ENCODE data around the gene SCAANT1. TPM values are rescaled to one million over a fixed set of nuclear protein-coding genes. Genes with fewer than 3 reads are reported as not detected.

SCAANT1 gene
- total RNA-seq, 1 experiment from 2014 or later, result not detected

GRCh38 chr3:63954182-63954581, 42.0 kb upstream of the SCAANT1 start:
- H3K36me3 ChIP-seq (ENCODE audit: low read depth), result no peaks in the 10 kb centered on the region
- H2AFZ ChIP-seq, result no peak overlapping the region
- H3K9me2 ChIP-seq (ENCODE audit: insufficient read depth), result no peaks in the 10 kb centered on the region
- H3K27ac ChIP-seq, result no peak overlapping the region
- TSS peak; percentile 10 for BruUV-seq (replicated peaks)
- CTCF ChIA-PET, result no interaction called here
- intact Hi-C loops (cut with micrococcal nuclease; ENCODE audit: unreplicated experiment), result no loop called here
- no peaks in the 10 kb centered on the region for H3F3A ChIP-seq (ENCODE audit: insufficient read depth, low read depth)
- DNase-seq, result no peak
- no peaks in the 10 kb centered on the region for H3K9me3 ChIP-seq (ENCODE audit: insufficient read depth, low read depth)
- no peak for TF ChIP-seq EZH2 (IDR thresholded peaks at IDR 0.05; ENCODE audit: low read depth)
- no peak overlapping the region for H3K4me3 ChIP-seq
- H3K4me2 ChIP-seq, result no peak overlapping the region
- no peaks in the 10 kb centered on the region for H3K27me3 ChIP-seq (ENCODE audit: insufficient read depth, low read depth)
- H4K20me1 ChIP-seq (ENCODE audit: insufficient read depth), result no peaks in the 10 kb centered on the region
- H3K79me2 ChIP-seq (ENCODE audit: low read depth), result no peaks in the 10 kb centered on the region
- no peaks in the 10 kb centered on the region for H3K4me1 ChIP-seq (replicated peaks; ENCODE audit: insufficient read depth)
- POLR2A ChIA-PET (ENCODE audit: unreplicated experiment), result no interaction called here

GRCh38 chr3:63952248-63952594, 40.0 kb upstream of the SCAANT1 start:
- Histone ChIP-seq H4K20me1 (ENCODE audit: insufficient read depth) (no peaks in the 10 kb centered on the region), H3K4me2 (no peak overlapping the region), H3K79me2 (ENCODE audit: low read depth) (no peaks in the 10 kb centered on the region), H3K27ac (no peak overlapping the region), H3K9me2 (ENCODE audit: insufficient read depth) (no peaks in the 10 kb centered on the region), H3K4me1 (replicated peaks; ENCODE audit: insufficient read depth) (no peaks in the 10 kb centered on the region), H2AFZ (no peak overlapping the region), H3K9me3 (ENCODE audit: insufficient read depth, low read depth) (no peaks in the 10 kb centered on the region), H3K27me3 (ENCODE audit: insufficient read depth, low read depth) (no peaks in the 10 kb centered on the region), H3F3A (ENCODE audit: insufficient read depth, low read depth) (no peaks in the 10 kb centered on the region), H3K4me3 (no peak overlapping the region), H3K36me3 (ENCODE audit: low read depth) (no peaks in the 10 kb centered on the region)
- POLR2A ChIA-PET (ENCODE audit: unreplicated experiment), result no interaction called here
- intact Hi-C loops (cut with micrococcal nuclease; ENCODE audit: unreplicated experiment), result no loop called here
- TF ChIP-seq EZH2 (IDR thresholded peaks at IDR 0.05; ENCODE audit: low read depth) (no peak), CTCF (conservative IDR thresholded peaks at IDR 0.05) (no peak)
- no peak for DNase-seq
- CTCF ChIA-PET, result no interaction called here
- BruUV-seq (replicated peaks), result no TSS peak

GRCh38 chr3:63951492-63952247, 39.5 kb upstream of the SCAANT1 start:
- H3F3A ChIP-seq (ENCODE audit: insufficient read depth, low read depth), result no peaks in the 10 kb centered on the region
- TF ChIP-seq CTCF (conservative IDR thresholded peaks at IDR 0.05) (no peak), EZH2 (IDR thresholded peaks at IDR 0.05; ENCODE audit: low read depth) (no peak)
- H3K4me1 ChIP-seq (replicated peaks; ENCODE audit: insufficient read depth), result no peaks in the 10 kb centered on the region
- H3K9me2 ChIP-seq (ENCODE audit: insufficient read depth), result no peaks in the 10 kb centered on the region
- no peaks in the 10 kb centered on the region for H3K36me3 ChIP-seq (ENCODE audit: low read depth)
- H3K9me3 ChIP-seq (ENCODE audit: insufficient read depth, low read depth), result no peaks in the 10 kb centered on the region
- intact Hi-C loops (cut with micrococcal nuclease; ENCODE audit: unreplicated experiment), result no loop called here
- CTCF ChIA-PET, result no interaction called here
- H3K4me2 ChIP-seq, result no peak overlapping the region
- POLR2A ChIA-PET (ENCODE audit: unreplicated experiment), result interaction anchor here (0.7 to 0.8 kb wide), 2 partner anchors 9 to 77 kb away, joined by 5 to 10 read pairs; no protein-coding TSS in a partner anchor
- no peak overlapping the region for H3K4me3 ChIP-seq
- no peaks in the 10 kb centered on the region for H4K20me1 ChIP-seq (ENCODE audit: insufficient read depth)
- BruUV-seq (replicated peaks), result no TSS peak
- no peak overlapping the region for H3K27ac ChIP-seq
- H2AFZ ChIP-seq, result no peak overlapping the region
- H3K27me3 ChIP-seq (ENCODE audit: insufficient read depth, low read depth), result no peaks in the 10 kb centered on the region
- DNase-seq, result no peak
- H3K79me2 ChIP-seq (ENCODE audit: low read depth), result no peaks in the 10 kb centered on the region

- Histone ChIP-seq H2AFZ (no peak overlapping the region), H3K4me2 (no peak overlapping the region), H3F3A (ENCODE audit: insufficient read depth, low read depth) (no peaks in the 10 kb centered on the region), H3K9me3 (ENCODE audit: insufficient read depth, low read depth) (no peaks in the 10 kb centered on the region), H4K20me1 (ENCODE audit: insufficient read depth) (0 out of 2 replicates have a peak, but pooled peaks cover 3% of the 10 kb centered on the region), H3K4me1 (replicated peaks; ENCODE audit: insufficient read depth) (no peaks in the 10 kb centered on the region), H3K27ac (no peak overlapping the region), H3K27me3 (ENCODE audit: insufficient read depth, low read depth) (no peaks in the 10 kb centered on the region), H3K4me3 (no peak overlapping the region), H3K9me2 (ENCODE audit: insufficient read depth) (no peaks in the 10 kb centered on the region), H3K79me2 (ENCODE audit: low read depth) (no peaks in the 10 kb centered on the region), H3K36me3 (ENCODE audit: low read depth) (no peaks in the 10 kb centered on the region)
- DNase-seq, result no peak
- CTCF ChIA-PET, result interaction anchor here (0.7 kb wide), 1 partner anchor 22 kb away, joined by 5 read pairs; no protein-coding TSS in a partner anchor
- intact Hi-C loops (cut with micrococcal nuclease; ENCODE audit: unreplicated experiment), result no loop called here
- TF ChIP-seq EZH2 (IDR thresholded peaks at IDR 0.05; ENCODE audit: low read depth), result no peak
- no peak for TF ChIP-seq CTCF (conservative IDR thresholded peaks at IDR 0.05)
- POLR2A ChIA-PET (ENCODE audit: unreplicated experiment), result no interaction called here
- BruUV-seq (replicated peaks), result no TSS peak
These were observed 38.5 kb upstream of the SCAANT1 start for GRCh38 chr3:63950698-63951097.
